Measurements from ENCODE around the gene EFCC1.

EFCC1 gene

GRCh38 chr3:129060276-129061022 lies 59.3 kb downstream of the EFCC1 start, which contains the start of gene GP9:
Gene GP9 (plus strand): TSS chr3:129060779. CDS start chr3:129061740, 961 bp downstream.
- no peak within 1 kb of the TSS for H3K4me3 ChIP-seq (ENCODE audit: low read length)
- no peak for DNase-seq (ENCODE audit: low read depth)
- TF ChIP-seq CTCF (conservative IDR thresholded peaks at IDR 0.05; ENCODE audit: low read length): no peak

GRCh38 chr3:129061023-129061887 lies 60.2 kb downstream of the EFCC1 start:
- no peak overlapping the region for H3K4me3 ChIP-seq (ENCODE audit: low read length)
- no peak for DNase-seq (ENCODE audit: low read depth)
- TF ChIP-seq CTCF (conservative IDR thresholded peaks at IDR 0.05; ENCODE audit: low read length): no peak

GRCh38 chr3:129061888-129062834 lies 61.1 kb downstream of the EFCC1 start:
- no peak overlapping the region for H3K4me3 ChIP-seq (ENCODE audit: low read length)
- TF ChIP-seq CTCF (conservative IDR thresholded peaks at IDR 0.05; ENCODE audit: low read length): no peak
- no peak for DNase-seq (ENCODE audit: low read depth)

GRCh38 chr3:129063091-129063640 lies 62.1 kb downstream of the EFCC1 start:
- no peak for TF ChIP-seq CTCF (conservative IDR thresholded peaks at IDR 0.05; ENCODE audit: low read length)
- no peak for DNase-seq (ENCODE audit: low read depth)
- H3K4me3 ChIP-seq (ENCODE audit: low read length): no peak overlapping the region

- no peak for TF ChIP-seq CTCF (conservative IDR thresholded peaks at IDR 0.05; ENCODE audit: low read length)
- DNase-seq (ENCODE audit: low read depth): no peak
- no peak overlapping the region for H3K4me3 ChIP-seq (ENCODE audit: low read length)
These were observed 62.9 kb downstream of the EFCC1 start for GRCh38 chr3:129063841-129064482.
